Measurements from ENCODE around the gene PGR. TPM values are rescaled to one million over a fixed set of nuclear protein-coding genes. Genes with fewer than 3 reads are reported as not detected.

PGR gene
- total and polyA plus RNA-seq, 10 donors, result 0.13 to 7.7 (median 2.5) TPM

DNA sequence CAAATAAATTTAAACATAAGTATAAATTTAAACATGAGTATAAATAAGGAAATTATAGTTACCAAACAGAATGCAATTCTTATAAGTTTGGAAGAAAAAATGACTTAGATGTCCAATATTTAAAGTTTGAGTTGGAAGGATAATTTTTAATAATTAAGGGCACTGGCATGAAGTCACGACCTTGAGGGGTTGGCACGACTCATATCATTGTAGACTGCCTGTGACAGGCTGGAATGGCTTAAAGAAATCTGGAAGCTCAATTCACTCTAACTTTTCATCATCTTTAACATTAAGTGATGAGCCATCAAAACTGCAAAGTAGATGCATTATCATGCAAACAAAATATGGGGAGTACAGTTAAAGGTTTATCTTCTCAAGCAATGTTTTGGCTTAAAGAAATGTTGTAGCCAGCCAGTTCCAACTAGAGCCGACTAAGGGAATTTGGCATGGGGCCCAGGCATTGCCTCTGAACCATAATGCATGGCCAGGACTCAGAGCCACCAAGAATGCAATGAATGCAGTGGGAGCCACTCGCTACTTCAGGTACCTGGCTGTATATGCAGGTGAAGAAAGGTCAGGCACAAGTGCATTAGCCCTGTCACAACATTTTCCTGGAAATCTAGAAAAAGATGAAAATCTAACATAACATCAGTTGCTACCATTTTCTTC is 33.4 kb downstream of the PGR start:
- 46 to 74% (median 64%) methylated on average over 4 of the region's 4 CpGs for WGBS, 5 donors
- Histone ChIP-seq H3K4me3 (no peak overlapping the region), H3K4me1 (no peaks in the 10 kb centered on the region), H3K27me3 (replicated peaks in 1 of 7) (no peaks in the 10 kb centered on the region), H3K36me3 (no peaks in the 10 kb centered on the region), H3K27ac (no peak overlapping the region), H3K9me3 (peaks cover 0 to 15% (median 0%) of the 10 kb centered on the region in 8 donors)
- no peak for DNase-seq
- intact Hi-C loops (cut with DNase I; ENCODE audit: low total_unique reads), result no loop called here
- TF ChIP-seq, protein P1, sequence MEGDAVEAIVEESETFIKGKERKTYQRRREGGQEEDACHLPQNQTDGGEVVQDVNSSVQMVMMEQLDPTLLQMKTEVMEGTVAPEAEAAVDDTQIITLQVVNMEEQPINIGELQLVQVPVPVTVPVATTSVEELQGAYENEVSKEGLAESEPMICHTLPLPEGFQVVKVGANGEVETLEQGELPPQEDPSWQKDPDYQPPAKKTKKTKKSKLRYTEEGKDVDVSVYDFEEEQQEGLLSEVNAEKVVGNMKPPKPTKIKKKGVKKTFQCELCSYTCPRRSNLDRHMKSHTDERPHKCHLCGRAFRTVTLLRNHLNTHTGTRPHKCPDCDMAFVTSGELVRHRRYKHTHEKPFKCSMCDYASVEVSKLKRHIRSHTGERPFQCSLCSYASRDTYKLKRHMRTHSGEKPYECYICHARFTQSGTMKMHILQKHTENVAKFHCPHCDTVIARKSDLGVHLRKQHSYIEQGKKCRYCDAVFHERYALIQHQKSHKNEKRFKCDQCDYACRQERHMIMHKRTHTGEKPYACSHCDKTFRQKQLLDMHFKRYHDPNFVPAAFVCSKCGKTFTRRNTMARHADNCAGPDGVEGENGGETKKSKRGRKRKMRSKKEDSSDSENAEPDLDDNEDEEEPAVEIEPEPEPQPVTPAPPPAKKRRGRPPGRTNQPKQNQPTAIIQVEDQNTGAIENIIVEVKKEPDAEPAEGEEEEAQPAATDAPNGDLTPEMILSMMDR (IDR thresholded peaks at IDR 0.05 in 8 of 11, conservative IDR thresholded peaks at IDR 0.05 in 3 of 11), result no peak
- TF ChIP-seq POLR2A (IDR thresholded peaks at IDR 0.05), result no peak
- no peak for TF ChIP-seq POLR2AphosphoS5 (IDR thresholded peaks at IDR 0.05)

DNA sequence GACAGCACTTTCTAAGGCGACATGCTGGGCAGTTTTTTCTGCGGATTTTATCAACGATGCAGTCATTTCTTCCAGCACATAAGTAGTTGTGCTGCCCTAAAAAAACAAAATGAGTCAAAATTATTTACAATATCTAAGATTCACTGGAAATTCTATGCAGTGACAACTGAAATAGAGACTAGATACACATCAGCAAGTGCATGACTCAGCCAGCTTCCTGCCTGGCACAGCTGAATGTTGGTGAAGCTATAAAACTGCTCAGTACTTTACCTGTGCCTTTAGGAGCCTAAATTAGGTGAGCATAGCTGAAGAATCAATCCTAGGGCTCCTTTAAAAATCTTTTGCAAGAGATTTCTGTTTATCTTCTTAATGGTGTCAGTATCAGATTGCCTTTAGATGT is 37.8 kb downstream of the PGR start:
- Histone ChIP-seq H3K9me3 (peaks cover 0 to 21% (median 14%) of the 10 kb centered on the region in 8 donors), H3K27me3 (replicated peaks in 1 of 7) (no peaks in the 10 kb centered on the region), H3K36me3 (peaks cover 0 to 5% (median 0%) of the 10 kb centered on the region in 6 donors), H3K4me3 (no peak overlapping the region), H3K27ac (no peak overlapping the region), H3K4me1 (no peaks in the 10 kb centered on the region)
- intact Hi-C loops (cut with DNase I; ENCODE audit: low total_unique reads), result no loop called here
- no peak for DNase-seq
- TF ChIP-seq POLR2AphosphoS5 (IDR thresholded peaks at IDR 0.05) (no peak), POLR2A (IDR thresholded peaks at IDR 0.05) (no peak)
- TF ChIP-seq, protein P1 (IDR thresholded peaks at IDR 0.05 in 8 of 11, conservative IDR thresholded peaks at IDR 0.05 in 3 of 11), result no peak
- WGBS, 5 donors, result 83 to 93% (median 85%) methylated on average over 3 of the region's 3 CpGs

DNA sequence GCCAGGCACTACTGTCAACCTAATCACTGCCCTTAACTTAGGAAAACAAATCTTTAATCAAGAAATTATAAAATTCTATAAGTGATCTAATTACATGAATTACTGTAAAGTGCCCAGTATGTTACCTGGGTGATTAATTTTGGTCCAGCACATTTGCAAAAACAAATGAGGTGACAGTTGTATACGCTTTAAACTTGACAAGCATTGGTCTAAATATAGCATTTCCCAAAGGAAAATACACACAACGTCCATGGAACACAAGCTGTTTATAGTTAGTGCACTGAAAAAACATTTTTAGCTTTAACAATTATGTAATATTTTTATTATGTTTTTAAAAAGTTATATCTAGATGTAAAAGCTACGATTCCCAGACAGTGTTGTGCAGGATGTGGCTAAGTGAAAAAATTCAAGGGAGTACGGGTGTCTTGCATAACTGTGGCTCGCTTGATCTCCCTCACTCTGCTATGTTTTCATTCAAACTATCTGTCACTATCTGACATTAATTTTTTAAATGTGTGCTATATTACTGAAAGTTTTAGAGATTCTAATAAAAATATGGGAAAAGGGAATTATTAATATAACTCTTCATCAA is 38.8 kb downstream of the PGR start:
- WGBS, 5 donors, result 38 to 55% (median 49%) methylated on average over 5 of the region's 5 CpGs
- no peak overlapping the region for H3K27ac ChIP-seq
- H3K36me3 ChIP-seq, result peaks cover 0 to 5% (median 0%) of the 10 kb centered on the region in 6 donors
- peaks cover 0 to 21% (median 15%) of the 10 kb centered on the region in 8 donors for H3K9me3 ChIP-seq
- no peaks in the 10 kb centered on the region for H3K4me1 ChIP-seq
- TF ChIP-seq POLR2A (IDR thresholded peaks at IDR 0.05), result no peak
- no peak for TF ChIP-seq POLR2AphosphoS5 (IDR thresholded peaks at IDR 0.05)
- TF ChIP-seq, protein P1 (IDR thresholded peaks at IDR 0.05 in 8 of 11, conservative IDR thresholded peaks at IDR 0.05 in 3 of 11), result no peak
- no peak for DNase-seq
- intact Hi-C loops (cut with DNase I; ENCODE audit: low total_unique reads), result no loop called here
- no peak overlapping the region for H3K4me3 ChIP-seq
- H3K27me3 ChIP-seq (replicated peaks in 1 of 7), result no peaks in the 10 kb centered on the region

DNA sequence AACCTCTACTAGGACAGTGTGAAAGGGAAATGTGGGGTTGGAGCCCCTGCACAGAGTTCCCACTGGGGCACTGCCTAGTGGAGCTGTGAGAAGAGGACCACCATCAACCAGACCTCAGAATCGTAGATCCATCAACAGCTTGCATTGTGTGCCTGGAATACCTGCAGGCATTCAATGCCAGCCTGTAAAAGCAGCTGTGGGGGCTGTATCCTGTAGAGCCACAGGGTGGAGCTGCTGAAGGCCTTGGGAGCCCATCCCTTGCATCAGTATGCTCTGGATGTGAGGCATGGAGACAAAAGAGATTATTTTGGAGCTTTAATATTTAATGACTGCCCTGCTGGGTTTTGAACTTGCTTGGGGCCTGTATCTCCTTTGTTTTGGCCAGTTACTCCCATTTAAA is 46.3 kb downstream of the PGR start:
- Histone ChIP-seq H3K9me3 (peaks cover 0 to 43% (median 27%) of the 10 kb centered on the region in 8 donors), H3K36me3 (peaks cover 0 to 3% (median 0%) of the 10 kb centered on the region in 6 donors), H3K4me3 (no peak overlapping the region), H3K4me1 (no peaks in the 10 kb centered on the region), H3K27ac (no peak overlapping the region), H3K27me3 (replicated peaks in 1 of 7) (no peaks in the 10 kb centered on the region)
- TF ChIP-seq, protein P1 (IDR thresholded peaks at IDR 0.05 in 8 of 11, conservative IDR thresholded peaks at IDR 0.05 in 3 of 11), result no peak
- no peak for TF ChIP-seq POLR2A (IDR thresholded peaks at IDR 0.05)
- DNase-seq, result no peak
- intact Hi-C loops (cut with DNase I; ENCODE audit: low total_unique reads), result no loop called here
- 62 to 100% (median 85%) methylated on average over 1 of the region's 1 CpG for whole genome bisulfite sequencing, 5 donors

All from spleen (tissue), 11 donors.